Lung (tissue), 12 donors: Measurements from ENCODE around the gene ARHGAP45. TPM values are rescaled to one million over a fixed set of nuclear protein-coding genes. Genes with fewer than 3 reads are reported as not detected.

Source experiments
- ATAC-seq: fragments of 200-7000 bp; cut with Tn5 transposase; one replicate; pipeline ENCODE4 v1.9.1; 2020; ENCODE audit warnings: moderate number of reproducible peaks; ENCODE audit not compliant: insufficient read depth, low FRiP score
- DNase-seq, 3 donors: peaks; one replicate each; pipeline ENCODE4 v3.0.0-alpha.2; 2013 to 2017
- H3K27ac ChIP-seq, 2 donors: one replicate each; pipeline ENCODE4 v1.5.1; 2013; ENCODE audit warnings: mild to moderate bottlenecking in 2 of 2, moderate library complexity in 2 of 2, control low read depth in 1 of 2, inconsistent platforms in 1 of 2, low read depth in 1 of 2, low read length in 1 of 2
- H3K27me3 ChIP-seq, 3 donors: one replicate each; pipeline ENCODE4 v1.5.1; 2013; ENCODE audit warnings: low read length in 2 of 3; ENCODE audit not compliant: control insufficient read depth in 3 of 3, insufficient read depth in 3 of 3
- H3K36me3 ChIP-seq, 4 donors: one replicate each; pipeline ENCODE4 v1.5.1; 2013; ENCODE audit warnings: low read length in 4 of 4, mild to moderate bottlenecking in 1 of 4, moderate library complexity in 1 of 4; ENCODE audit not compliant: control insufficient read depth in 4 of 4, insufficient read depth in 4 of 4
- H3K4me1 ChIP-seq, 5 donors: one replicate each; pipeline ENCODE4 v1.5.1; 2013; ENCODE audit warnings: low read length in 5 of 5, mild to moderate bottlenecking in 2 of 5, moderate library complexity in 1 of 5; ENCODE audit not compliant: control insufficient read depth in 5 of 5, insufficient read depth in 5 of 5
- H3K4me3 ChIP-seq: one replicate; pipeline ENCODE4 v1.5.1; 2013; ENCODE audit warnings: mild to moderate bottlenecking, control low read depth, moderate library complexity
- H3K9ac ChIP-seq, 2 donors: one replicate each; pipeline ENCODE4 v1.5.1; 2013; ENCODE audit warnings: low read length in 2 of 2, control low read depth in 1 of 2; ENCODE audit not compliant: insufficient read depth in 1 of 2
- H3K9me3 ChIP-seq, 4 donors: one replicate each; pipeline ENCODE4 v1.5.1; 2013; ENCODE audit warnings: low read length in 3 of 4, mild to moderate bottlenecking in 1 of 4, moderate library complexity in 1 of 4; ENCODE audit not compliant: control insufficient read depth in 4 of 4, insufficient read depth in 3 of 4
- WGBS, 2 donors: extraction: QIAGEN DNeasy Blood & Tissue Kit; methylation state at CpG; one replicate each; pipeline ENCODE4 v1.1.7; 2013; 5-methylcytosine and 5-hydroxymethylcytosine counted together
- polyA plus RNA-seq, 2 donors: library from polyadenylated mRNA; stranded (reverse); fragments of 200-250 nt; gene quantifications; one replicate each; pipeline ENCODE4 v1.2.1, GENCODE V29; 2013
- total RNA-seq, 2 donors: library from RNA; depleted of rRNA in 1 of 2; stranded (reverse); fragments of >200 nt in 1 of 2; gene quantifications; one replicate each; pipeline ENCODE4 v1.2.1, GENCODE V29; 2014 to 2021
- TF ChIP-seq, protein P1 (sequence below): IDR thresholded peaks from 2 replicates; pipeline ENCODE4 v1.5.1; 2012; ENCODE audit warnings: mild to moderate bottlenecking; ENCODE audit errors: control extremely low read depth, extremely low read depth
- donor health status: control.
- donor health status: control.
- donor health status: Bipolar disorder and iron deficiency.
- donor health status: healthy.
- donor health status: DM: yes; HTN: yes; CAD: no.

The ARHGAP45 gene
- total and polyA plus RNA-seq, 4 donors = 23.8 to 117 (median 80.9) TPM

DNA sequence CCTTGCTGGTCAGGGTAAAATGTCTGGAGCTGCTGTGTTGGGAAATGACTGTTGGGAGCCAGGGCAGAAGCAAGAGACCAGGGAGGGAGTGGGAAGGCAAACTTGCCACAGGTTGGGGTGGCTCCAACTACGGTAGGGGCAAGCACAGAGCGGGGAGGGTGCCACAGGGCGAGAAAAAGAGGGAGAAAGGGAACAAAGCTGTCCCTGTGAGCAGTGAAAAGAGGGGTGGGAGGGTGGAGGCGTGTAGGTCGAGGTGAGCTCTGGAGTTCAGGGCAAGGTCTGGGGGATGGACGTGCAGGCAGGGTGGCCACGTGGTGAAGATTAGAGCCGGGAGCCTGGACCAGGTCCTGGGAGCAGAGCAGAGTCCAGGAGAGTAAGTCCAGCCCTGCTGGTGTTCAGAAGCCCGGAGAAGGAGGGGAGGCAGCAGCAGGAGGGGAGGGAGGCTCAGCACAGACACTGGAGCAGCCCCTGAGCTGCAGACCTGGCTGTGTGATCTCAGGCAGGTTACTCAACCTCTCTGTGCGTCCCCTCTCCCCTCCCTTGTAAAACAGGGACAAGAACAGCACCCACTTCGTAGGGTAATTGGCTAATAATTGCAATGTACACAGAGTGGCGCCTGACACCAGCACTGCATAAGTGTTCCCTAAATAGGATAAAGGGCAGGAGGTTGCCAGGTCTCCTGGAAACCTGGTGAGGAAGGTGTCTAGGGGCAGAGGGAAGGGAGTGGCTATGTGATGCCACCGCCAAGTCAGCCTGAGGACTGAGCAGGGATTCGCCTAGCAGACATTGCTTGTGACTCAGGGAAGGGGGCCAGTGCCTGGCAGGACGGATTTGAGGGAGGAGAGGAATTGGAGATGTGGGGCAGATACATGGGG is 31.4 kb downstream of the ARHGAP45 start:
- H3K9ac ChIP-seq = no peak overlapping the region
- H3K4me1 ChIP-seq = peaks cover 10 to 38% (median 22%) of the 10 kb centered on the region in 5 donors
- 60 to 70% methylated on average over 15 of the region's 15 CpGs for WGBS, 2 donors
- peaks cover 0 to 3% (median 0%) of the 10 kb centered on the region in 4 donors for H3K36me3 ChIP-seq
- ATAC-seq (no peak), DNase-seq (no peak)
- peak overlapping the region in 1 of 2 donors; percentile 85 for H3K27ac ChIP-seq
- H3K4me3 ChIP-seq = no peak overlapping the region
- H3K9me3 ChIP-seq = peaks cover 0 to 2% (median 0%) of the 10 kb centered on the region in 4 donors
- TF ChIP-seq, protein P1, sequence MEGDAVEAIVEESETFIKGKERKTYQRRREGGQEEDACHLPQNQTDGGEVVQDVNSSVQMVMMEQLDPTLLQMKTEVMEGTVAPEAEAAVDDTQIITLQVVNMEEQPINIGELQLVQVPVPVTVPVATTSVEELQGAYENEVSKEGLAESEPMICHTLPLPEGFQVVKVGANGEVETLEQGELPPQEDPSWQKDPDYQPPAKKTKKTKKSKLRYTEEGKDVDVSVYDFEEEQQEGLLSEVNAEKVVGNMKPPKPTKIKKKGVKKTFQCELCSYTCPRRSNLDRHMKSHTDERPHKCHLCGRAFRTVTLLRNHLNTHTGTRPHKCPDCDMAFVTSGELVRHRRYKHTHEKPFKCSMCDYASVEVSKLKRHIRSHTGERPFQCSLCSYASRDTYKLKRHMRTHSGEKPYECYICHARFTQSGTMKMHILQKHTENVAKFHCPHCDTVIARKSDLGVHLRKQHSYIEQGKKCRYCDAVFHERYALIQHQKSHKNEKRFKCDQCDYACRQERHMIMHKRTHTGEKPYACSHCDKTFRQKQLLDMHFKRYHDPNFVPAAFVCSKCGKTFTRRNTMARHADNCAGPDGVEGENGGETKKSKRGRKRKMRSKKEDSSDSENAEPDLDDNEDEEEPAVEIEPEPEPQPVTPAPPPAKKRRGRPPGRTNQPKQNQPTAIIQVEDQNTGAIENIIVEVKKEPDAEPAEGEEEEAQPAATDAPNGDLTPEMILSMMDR = no peak
- no peaks in the 10 kb centered on the region for H3K27me3 ChIP-seq

GRCh38 chr19:1101337-1101698 is 34.4 kb downstream of the ARHGAP45 start:
- peaks cover 0 to 11% (median 2%) of the 10 kb centered on the region in 4 donors for H3K36me3 ChIP-seq
- no peak overlapping the region for H3K4me3 ChIP-seq
- no peaks in the 10 kb centered on the region for H3K27me3 ChIP-seq
- peak overlapping the region in 1 of 2 donors; percentile 26 for H3K9ac ChIP-seq
- peaks cover 6 to 33% (median 19%) of the 10 kb centered on the region in 5 donors for H3K4me1 ChIP-seq
- peaks cover 0 to 3% (median 0%) of the 10 kb centered on the region in 4 donors for H3K9me3 ChIP-seq
- TF ChIP-seq, protein P1 = no peak
- 3 to 4% methylated on average over 9 of the region's 9 CpGs for WGBS, 2 donors
- DNase-seq (peak; percentile 62 to 85 (median 77)), ATAC-seq (no peak)
- peak overlapping the region; percentile 92 for H3K27ac ChIP-seq

GRCh38 chr19:1102407-1103131 is 35.6 kb downstream of the ARHGAP45 start:
- Histone ChIP-seq H3K9me3 (peaks cover 0 to 3% (median 0%) of the 10 kb centered on the region in 4 donors), H3K36me3 (peaks cover 0 to 20% (median 4%) of the 10 kb centered on the region in 4 donors), H3K4me1 (peaks cover 6 to 36% (median 19%) of the 10 kb centered on the region in 5 donors), H3K4me3 (no peak overlapping the region), H3K9ac (peak overlapping the region in 1 of 2 donors; percentile 26), H3K27ac (peak overlapping the region; percentile 92), H3K27me3 (no peaks in the 10 kb centered on the region)
- DNase-seq = peak in 1 of 3 donors; percentile 10
- WGBS, 2 donors = 44 to 63% methylated on average over 17 of the region's 17 CpGs
- TF ChIP-seq, protein P1 = no peak
- ATAC-seq = peak; percentile 5
